Stimulated activated CD4-positive, alpha-beta T cell treated with anti-CD3 and anti-CD28 coated beads, Interleukin-4, amount 100 ng/mL, for 1 hour (primary cell): Measurements from ENCODE around the gene HOXC4.
"Not testable (repeated sequence)": the region's sequence is repeated elsewhere in the genome, so short reads cannot be mapped to it uniquely, and the experiment has no call there.

Experiments
- DNase-seq: peaks from one replicate; pipeline ENCODE4 v3.0.0-alpha.2; 2020

HOXC4 gene

GRCh38 chr12:54060174-54060974 lies 6.7 kb downstream of the HOXC4 start:
- DNase-seq: no peak

DNA sequence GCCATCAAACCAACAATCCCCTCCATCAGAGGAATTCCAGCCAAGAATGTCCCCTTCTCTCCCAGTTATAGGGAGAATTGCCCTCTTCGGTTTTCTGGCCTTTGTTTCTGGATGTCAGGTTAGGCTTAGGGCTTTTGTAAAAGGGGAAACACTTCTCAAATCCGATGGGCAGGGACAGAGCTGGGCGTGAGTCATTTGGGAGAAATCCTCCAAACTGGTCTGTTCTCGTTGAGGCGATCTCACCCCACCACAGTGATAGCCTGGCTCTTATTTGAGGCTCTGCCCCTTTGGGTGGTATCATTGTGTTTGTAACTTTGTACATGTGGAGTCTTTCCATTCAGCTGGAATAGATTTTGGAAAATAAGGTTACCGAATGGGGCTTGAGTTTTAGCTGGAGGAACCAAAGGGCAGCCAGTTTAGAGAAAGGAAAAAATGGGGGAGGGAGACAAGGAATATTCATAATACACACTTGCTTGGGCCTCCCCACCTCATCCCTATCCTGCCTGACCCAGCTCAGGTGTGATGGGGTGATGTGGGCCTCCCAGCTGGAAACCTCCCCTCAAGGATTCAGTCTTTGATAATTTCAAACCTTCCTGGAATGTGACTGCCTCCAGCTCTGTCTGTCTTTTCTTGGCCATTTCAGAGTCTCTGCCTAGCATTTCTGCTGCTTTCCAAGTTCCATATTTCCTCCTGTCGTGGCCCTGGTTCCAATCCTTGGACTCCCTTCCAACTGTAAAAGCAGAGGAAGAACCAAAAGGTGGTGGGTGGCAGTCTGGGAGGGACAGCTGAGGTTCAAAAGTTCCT lies 7.5 kb downstream of the HOXC4 start:
- no peak for DNase-seq

DNA sequence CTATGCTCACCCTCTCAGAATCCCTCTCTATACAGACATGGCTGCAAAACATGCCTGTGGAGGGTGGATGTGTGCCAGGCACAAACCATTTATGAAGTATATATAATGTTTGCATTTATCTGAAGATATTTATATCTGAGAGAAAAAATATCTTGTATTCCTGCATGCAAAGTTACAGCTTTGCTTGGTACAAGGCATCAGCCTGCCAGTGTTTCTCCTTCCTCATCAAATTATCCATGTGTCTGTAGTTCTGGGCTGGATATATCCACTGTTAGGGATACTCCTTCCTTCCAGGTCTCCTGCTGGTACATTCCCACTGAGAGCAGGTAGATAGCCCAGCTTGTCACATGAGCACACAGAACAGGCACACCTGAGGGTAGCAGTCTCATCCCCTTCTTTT lies 12.0 kb downstream of the HOXC4 start:
- DNase-seq: no peak

- no peak for DNase-seq
Observed at GRCh38 chr12:54066408-54066807, 12.8 kb downstream of the HOXC4 start.

- DNase-seq: no peak
Observed at GRCh38 chr12:54068418-54069070, 14.9 kb downstream of the HOXC4 start.

DNA sequence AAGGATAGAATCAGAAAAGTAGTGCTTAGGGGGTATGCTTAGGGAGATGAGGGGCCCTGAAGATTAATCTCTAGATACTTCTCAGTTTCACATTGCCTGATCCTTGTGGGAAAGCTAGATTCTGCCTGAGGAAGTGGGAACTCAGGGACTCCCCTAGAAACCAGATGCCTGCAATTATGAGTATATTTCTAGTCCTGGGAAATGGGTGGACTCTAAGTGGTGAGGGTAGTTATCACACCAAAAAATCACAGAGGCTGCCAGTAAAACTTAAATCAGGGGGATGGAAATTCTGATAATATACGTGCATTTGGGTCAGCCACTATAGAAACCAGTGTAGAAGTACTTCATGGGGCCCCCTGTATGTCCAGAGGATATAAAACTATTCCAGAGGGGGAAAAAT lies 18.3 kb downstream of the HOXC4 start:
- no peak for DNase-seq

DNA sequence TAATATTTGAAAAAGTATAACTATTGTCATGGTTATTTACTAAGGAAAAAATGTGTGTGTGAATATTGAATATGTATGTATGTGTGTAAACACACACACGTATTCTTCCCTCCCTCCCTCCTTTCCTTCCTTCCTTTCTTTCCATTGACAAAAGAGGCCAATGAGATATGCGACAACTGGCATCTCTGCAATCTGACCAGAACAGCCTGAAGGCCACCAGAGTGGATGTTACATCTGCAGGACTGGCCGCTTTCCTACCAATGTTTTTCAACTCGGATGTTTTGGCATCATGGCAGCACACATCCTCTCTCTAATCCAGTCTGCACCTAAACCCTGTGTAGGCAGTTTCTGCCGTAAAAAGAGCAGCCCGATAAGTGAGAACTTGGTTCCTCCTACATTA lies 20.7 kb downstream of the HOXC4 start:
- no peak for DNase-seq

- no peak for DNase-seq
Observed at GRCh38 chr12:54075409-54075808, 21.8 kb downstream of the HOXC4 start.

GRCh38 chr12:54075974-54076373 lies 22.3 kb downstream of the HOXC4 start:
- DNase-seq: no peak

DNA sequence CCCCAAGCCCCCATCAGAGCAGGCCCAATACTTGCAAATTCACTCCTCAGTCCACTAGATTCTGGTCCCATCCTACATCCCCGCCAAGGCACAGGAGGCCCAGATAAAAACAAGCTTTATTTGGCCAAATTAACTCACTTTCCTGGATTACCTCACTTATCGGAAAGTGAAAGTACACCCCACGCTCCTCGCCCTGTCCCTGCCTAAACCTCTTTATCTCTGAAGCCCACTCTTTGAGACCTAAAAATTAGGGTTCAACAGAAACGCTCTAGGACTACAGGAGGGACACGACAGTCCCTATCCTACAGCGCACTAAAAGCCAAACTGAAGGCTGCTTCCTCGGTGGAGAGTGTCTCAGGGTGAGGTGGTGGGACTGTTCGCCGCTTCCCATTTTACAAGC lies 24.2 kb downstream of the HOXC4 start:
- DNase-seq: not testable (repeated sequence)

- not testable (repeated sequence) for DNase-seq
Observed at GRCh38 chr12:54079115-54079514, 25.5 kb downstream of the HOXC4 start.

- not testable (repeated sequence) for DNase-seq
Observed at GRCh38 chr12:54080008-54080924, 26.6 kb downstream of the HOXC4 start.

DNA sequence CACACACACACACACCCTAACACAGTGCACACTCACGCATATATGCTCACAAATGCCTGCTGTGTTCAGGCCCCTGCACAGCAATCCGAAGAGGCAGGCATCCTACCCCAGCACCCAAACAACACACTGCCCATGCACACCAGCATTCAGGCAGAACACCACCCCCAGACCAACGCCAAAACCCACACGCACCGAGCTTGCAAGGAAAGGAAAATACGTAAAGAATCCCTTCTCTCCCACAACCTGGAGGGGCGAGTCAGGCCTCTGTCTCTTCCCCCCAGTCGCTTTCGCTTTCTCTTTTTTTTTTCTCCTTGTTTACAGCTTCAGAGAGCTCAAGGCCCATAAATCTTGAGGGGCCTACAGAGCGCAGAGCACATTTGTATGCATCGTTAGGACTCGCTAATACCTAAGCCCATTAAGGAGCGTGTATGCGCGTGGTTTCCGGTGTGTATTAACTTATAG lies 27.4 kb downstream of the HOXC4 start:
- peak; percentile 10 for DNase-seq

GRCh38 chr12:54081581-54082396 lies 28.2 kb downstream of the HOXC4 start:
- peak; percentile 13 for DNase-seq

DNA sequence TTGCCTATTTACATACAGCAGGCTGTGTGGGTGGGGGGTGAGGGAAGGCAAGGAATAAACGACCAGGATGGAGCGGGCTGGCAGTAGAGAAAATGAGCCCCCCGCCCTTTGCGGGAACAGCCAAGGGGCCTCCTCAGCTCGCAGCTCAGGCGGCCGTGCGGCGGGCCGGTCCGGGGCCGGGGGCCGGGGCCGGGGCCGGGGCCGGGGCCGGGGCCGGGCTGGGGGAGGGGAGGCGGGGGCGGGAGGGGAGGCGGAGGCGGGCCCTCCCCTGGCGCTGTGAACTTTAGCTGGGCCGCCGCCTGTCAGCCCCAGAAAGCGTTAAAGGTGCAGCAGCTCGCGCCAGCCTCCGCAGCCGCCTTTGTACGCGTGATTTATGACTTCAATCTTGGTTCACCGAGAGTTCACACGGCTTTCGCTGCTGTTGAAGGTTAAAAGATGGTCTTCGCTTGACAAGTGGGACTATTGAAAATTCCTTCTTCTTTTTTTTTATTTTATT lies 28.8 kb downstream of the HOXC4 start:
- peak; percentile 45 for DNase-seq

GRCh38 chr12:54088011-54088410 lies 34.4 kb downstream of the HOXC4 start:
- DNase-seq: not testable (repeated sequence)

GRCh38 chr12:54089465-54089864 lies 35.8 kb downstream of the HOXC4 start:
- DNase-seq: not testable (repeated sequence)

GRCh38 chr12:54090312-54090711 lies 36.7 kb downstream of the HOXC4 start:
- DNase-seq: peak; percentile 7

- not testable (repeated sequence) for DNase-seq
Observed at GRCh38 chr12:54092943-54093342, 39.3 kb downstream of the HOXC4 start.

- not testable (repeated sequence) for DNase-seq
Observed at GRCh38 chr12:54095928-54096327, 42.3 kb downstream of the HOXC4 start.

GRCh38 chr12:54098644-54099043 lies 45.0 kb downstream of the HOXC4 start:
- DNase-seq: not testable (repeated sequence)
